ENCODE results near the gene HEBP2.

The HEBP2 gene

GRCh38 chr6:138378463-138378862 lies 25.6 kb upstream of the HEBP2 start:
- TF ChIP-seq CREB5 (CRISPR knock-in tag; IDR thresholded peaks at IDR 0.05; ENCODE audit: low read depth), result no peak
- no peak for TF ChIP-seq BACH2 (CRISPR knock-in tag; IDR thresholded peaks at IDR 0.05; ENCODE audit: borderline replicate concordance)
- no peak for TF ChIP-seq PPARA (CRISPR knock-in tag; IDR thresholded peaks at IDR 0.05; ENCODE audit: borderline replicate concordance)
- TF ChIP-seq ZC3H10 (CRISPR knock-in tag; IDR thresholded peaks at IDR 0.05), result no peak
- TF ChIP-seq ESRRG (CRISPR knock-in tag; IDR thresholded peaks at IDR 0.05), result no peak
- no peak for TF ChIP-seq GLIS3 (CRISPR knock-in tag; IDR thresholded peaks at IDR 0.05)
- TF ChIP-seq ZNF70 (CRISPR knock-in tag; IDR thresholded peaks at IDR 0.05), result no peak
- TF ChIP-seq SNAI2 (CRISPR knock-in tag; IDR thresholded peaks at IDR 0.05), result no peak
- no peak for TF ChIP-seq OSR1 (CRISPR knock-in tag; IDR thresholded peaks at IDR 0.05)

GRCh38 chr6:138382498-138383265 lies 21.3 kb upstream of the HEBP2 start:
- no peak for ATAC-seq
- TF ChIP-seq RARB (CRISPR knock-in tag; IDR thresholded peaks at IDR 0.05) (no peak), TSHZ2 (CRISPR knock-in tag; IDR thresholded peaks at IDR 0.05) (no peak), ZFP30 (CRISPR knock-in tag; IDR thresholded peaks at IDR 0.05) (no peak), ESRRG (CRISPR knock-in tag; IDR thresholded peaks at IDR 0.05) (no peak), CSDC2 (CRISPR knock-in tag; IDR thresholded peaks at IDR 0.05) (no peak)

More at GRCh38 chr6:138378463-138378862, 25.6 kb upstream of the HEBP2 start:
- ATAC-seq, result no peak

GRCh38 chr6:138383776-138384175 lies 20.2 kb upstream of the HEBP2 start:
- no peak for TF ChIP-seq ESRRG (CRISPR knock-in tag; IDR thresholded peaks at IDR 0.05)
- TF ChIP-seq TCF4 (CRISPR knock-in tag; IDR thresholded peaks at IDR 0.05; ENCODE audit: borderline replicate concordance), result no peak
- no peak for TF ChIP-seq CSRNP3 (CRISPR knock-in tag; IDR thresholded peaks at IDR 0.05)
- no peak for TF ChIP-seq GLIS3 (CRISPR knock-in tag; IDR thresholded peaks at IDR 0.05)
- no peak for TF ChIP-seq ZNF70 (CRISPR knock-in tag; IDR thresholded peaks at IDR 0.05)
- TF ChIP-seq TOX (CRISPR knock-in tag; IDR thresholded peaks at IDR 0.05; ENCODE audit: borderline replicate concordance), result no peak
- TF ChIP-seq ARNTL (CRISPR knock-in tag; IDR thresholded peaks at IDR 0.05; ENCODE audit: borderline replicate concordance, low read depth), result no peak
- no peak for TF ChIP-seq ISL1 (CRISPR knock-in tag; IDR thresholded peaks at IDR 0.05)
- no peak for TF ChIP-seq ZNF565 (CRISPR knock-in tag; conservative IDR thresholded peaks at IDR 0.05; ENCODE audit: low read depth)
- TF ChIP-seq POU6F1 (CRISPR knock-in tag; IDR thresholded peaks at IDR 0.05; ENCODE audit: borderline replicate concordance, low read depth), result no peak
- TF ChIP-seq TSHZ2 (CRISPR knock-in tag; IDR thresholded peaks at IDR 0.05), result no peak
- no peak for TF ChIP-seq ZC3H10 (CRISPR knock-in tag; IDR thresholded peaks at IDR 0.05)
- TF ChIP-seq CREB5 (CRISPR knock-in tag; IDR thresholded peaks at IDR 0.05; ENCODE audit: low read depth), result no peak
- no peak for ATAC-seq

All from SK-N-SH treated with all-trans-retinoic acid at 6 μM for 48 hours (cell line).